ENCODE data around the gene MAN1C1. TPM values are rescaled to one million over a fixed set of nuclear protein-coding genes. Genes with fewer than 3 reads are reported as not detected.
A peak's percentile ranks its signal among the peaks of the same experiment; 100 is the strongest.

MAN1C1 gene
- total RNA-seq, 2 donors from 2014 or later, result 22.8 to 34.4 TPM

GRCh38 chr1:25607123-25607522, 9.5 kb upstream of the MAN1C1 start:
- no peak overlapping the region for H3K4me3 ChIP-seq
- H3K27me3 ChIP-seq (replicated peaks; ENCODE audit: insufficient read depth), result no peaks in the 10 kb centered on the region
- TF ChIP-seq, protein P1, sequence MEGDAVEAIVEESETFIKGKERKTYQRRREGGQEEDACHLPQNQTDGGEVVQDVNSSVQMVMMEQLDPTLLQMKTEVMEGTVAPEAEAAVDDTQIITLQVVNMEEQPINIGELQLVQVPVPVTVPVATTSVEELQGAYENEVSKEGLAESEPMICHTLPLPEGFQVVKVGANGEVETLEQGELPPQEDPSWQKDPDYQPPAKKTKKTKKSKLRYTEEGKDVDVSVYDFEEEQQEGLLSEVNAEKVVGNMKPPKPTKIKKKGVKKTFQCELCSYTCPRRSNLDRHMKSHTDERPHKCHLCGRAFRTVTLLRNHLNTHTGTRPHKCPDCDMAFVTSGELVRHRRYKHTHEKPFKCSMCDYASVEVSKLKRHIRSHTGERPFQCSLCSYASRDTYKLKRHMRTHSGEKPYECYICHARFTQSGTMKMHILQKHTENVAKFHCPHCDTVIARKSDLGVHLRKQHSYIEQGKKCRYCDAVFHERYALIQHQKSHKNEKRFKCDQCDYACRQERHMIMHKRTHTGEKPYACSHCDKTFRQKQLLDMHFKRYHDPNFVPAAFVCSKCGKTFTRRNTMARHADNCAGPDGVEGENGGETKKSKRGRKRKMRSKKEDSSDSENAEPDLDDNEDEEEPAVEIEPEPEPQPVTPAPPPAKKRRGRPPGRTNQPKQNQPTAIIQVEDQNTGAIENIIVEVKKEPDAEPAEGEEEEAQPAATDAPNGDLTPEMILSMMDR (IDR thresholded peaks at IDR 0.05), result no peak
- no peak for TF ChIP-seq POLR2AphosphoS5 (IDR thresholded peaks at IDR 0.05)
- peaks cover 5% of the 10 kb centered on the region for H3K4me1 ChIP-seq (replicated peaks)
- H3K36me3 ChIP-seq, result no peaks in the 10 kb centered on the region
- no peak for DNase-seq (ENCODE audit: low spot score)
- no peak overlapping the region for H3K27ac ChIP-seq
- H3K9me3 ChIP-seq, result no peaks in the 10 kb centered on the region
- WGBS, result 95% methylated on average over 5 of the region's 5 CpGs
- intact Hi-C loops (cut with DNase I), result no loop called here

DNA sequence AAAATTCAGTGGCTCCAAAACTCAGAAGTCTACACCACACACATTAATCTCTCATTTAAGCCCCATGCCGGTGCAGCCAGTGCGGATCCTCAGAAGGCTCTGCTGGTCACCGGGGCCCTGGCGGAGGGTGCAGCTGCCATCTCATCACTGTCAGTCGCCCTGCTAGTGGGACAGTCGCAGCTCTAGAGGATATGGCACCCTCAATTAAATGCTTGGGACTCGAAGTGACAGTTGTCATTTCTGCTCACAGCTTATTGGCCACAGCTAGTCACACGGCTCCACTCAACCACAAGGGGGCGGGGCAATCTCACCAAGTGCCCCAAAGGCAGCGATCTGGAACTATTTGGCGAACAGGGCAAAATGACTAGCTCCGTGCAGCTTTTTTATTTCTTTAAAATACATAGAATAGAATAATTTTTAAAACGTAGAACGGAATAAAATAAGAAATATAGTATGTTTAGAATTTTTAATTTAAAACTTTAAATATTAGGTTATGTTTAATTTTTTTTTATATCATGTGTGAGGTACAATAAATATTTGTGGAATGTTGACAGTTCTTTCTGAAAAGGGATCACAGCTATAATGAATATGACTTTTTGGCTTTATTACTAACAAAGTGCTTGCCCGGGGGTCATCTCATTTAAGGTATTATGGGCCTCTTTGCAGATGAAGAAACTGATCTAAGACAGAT, 8.0 kb upstream of the MAN1C1 start:
- H3K27me3 ChIP-seq (replicated peaks; ENCODE audit: insufficient read depth), result no peaks in the 10 kb centered on the region
- H3K27ac ChIP-seq, result no peak overlapping the region
- H3K9me3 ChIP-seq, result no peaks in the 10 kb centered on the region
- H3K4me1 ChIP-seq (replicated peaks), result peaks cover 5% of the 10 kb centered on the region
- DNase-seq (ENCODE audit: low spot score), result peak; percentile 86
- no peak overlapping the region for H3K4me3 ChIP-seq
- intact Hi-C loops (cut with DNase I), result no loop called here
- H3K36me3 ChIP-seq, result no peaks in the 10 kb centered on the region
- WGBS, result 23% methylated on average over 15 of the region's 15 CpGs
- TF ChIP-seq POLR2A (IDR thresholded peaks at IDR 0.05), result no peak
- TF ChIP-seq POLR2AphosphoS5 (IDR thresholded peaks at IDR 0.05), result peak; percentile 66
- TF ChIP-seq, protein P1 (IDR thresholded peaks at IDR 0.05), result peak; percentile 74 to 91 (median 87)

- 66% methylated on average over 6 of the region's 6 CpGs for WGBS
- DNase-seq (ENCODE audit: low spot score), result no peak
- H3K27ac ChIP-seq, result no peak overlapping the region
Observed at GRCh38 chr1:25609921-25610320, 6.7 kb upstream of the MAN1C1 start.

DNA sequence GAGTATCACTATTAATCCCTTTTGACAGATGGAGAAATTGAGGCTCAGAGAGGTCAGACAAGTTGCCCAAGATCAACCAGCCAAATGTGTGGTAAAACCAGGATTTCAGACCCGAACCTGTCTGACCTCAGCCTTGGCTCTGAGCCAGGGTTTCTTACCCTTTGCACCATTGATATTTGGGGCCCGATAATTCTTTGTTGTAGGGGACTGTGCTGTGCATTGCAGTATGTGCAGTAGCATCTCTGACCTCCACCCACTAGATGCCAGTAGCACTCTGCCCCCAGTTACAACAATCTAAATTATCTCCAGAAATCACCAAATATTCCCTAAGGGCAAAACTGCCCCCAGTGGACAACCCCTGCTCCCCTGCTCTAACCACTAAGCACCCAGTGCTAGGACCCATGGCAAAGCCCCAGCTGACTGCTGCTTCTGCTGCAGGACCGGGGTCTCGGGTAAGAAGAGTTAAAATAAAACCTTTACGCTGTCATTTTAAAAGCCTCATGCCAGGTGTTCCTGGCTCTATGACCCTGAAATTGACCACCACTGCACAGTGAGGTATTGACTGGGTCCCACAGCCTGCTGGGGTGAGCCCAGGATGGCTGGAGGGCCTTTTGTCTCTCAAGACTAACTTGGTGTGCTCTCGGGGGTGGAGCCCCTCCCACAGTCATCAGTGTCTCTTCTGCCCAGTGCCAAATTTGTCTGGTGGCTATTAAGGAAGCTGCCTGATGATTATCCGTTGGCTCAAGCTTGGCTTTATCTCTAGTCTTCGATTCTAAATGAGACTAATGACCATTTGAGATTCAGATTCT, 5.6 kb upstream of the MAN1C1 start:
- Histone ChIP-seq H3K9me3 (no peaks in the 10 kb centered on the region), H3K4me1 (replicated peaks) (peaks cover 5% of the 10 kb centered on the region), H3K4me3 (no peak overlapping the region), H3K27me3 (replicated peaks; ENCODE audit: insufficient read depth) (no peaks in the 10 kb centered on the region), H3K36me3 (no peaks in the 10 kb centered on the region), H3K27ac (no peak overlapping the region)
- WGBS, result 53% methylated on average over 8 of the region's 8 CpGs
- DNase-seq (ENCODE audit: low spot score), result no peak
- intact Hi-C loops (cut with DNase I), result loop anchor here (2.0 kb wide), 1 partner anchor 188 kb away; no protein-coding TSS in a partner anchor
- TF ChIP-seq, protein P1 (IDR thresholded peaks at IDR 0.05), result peak in 1 of 4 experiments; percentile 22
- TF ChIP-seq POLR2A (IDR thresholded peaks at IDR 0.05), result no peak

More at GRCh38 chr1:25609921-25610320, 6.7 kb upstream of the MAN1C1 start:
- Histone ChIP-seq H3K4me1 (replicated peaks) (peaks cover 5% of the 10 kb centered on the region), H3K9me3 (no peaks in the 10 kb centered on the region), H3K27me3 (replicated peaks; ENCODE audit: insufficient read depth) (no peaks in the 10 kb centered on the region), H3K36me3 (no peaks in the 10 kb centered on the region), H3K4me3 (no peak overlapping the region)
- TF ChIP-seq, protein P1 (IDR thresholded peaks at IDR 0.05), result no peak
- no peak for TF ChIP-seq POLR2AphosphoS5 (IDR thresholded peaks at IDR 0.05)
- no peak for TF ChIP-seq POLR2A (IDR thresholded peaks at IDR 0.05)
- intact Hi-C loops (cut with DNase I), result loop anchor here (2.0 kb wide), 1 partner anchor 189 kb away; no protein-coding TSS in a partner anchor
